Measurements from ENCODE around the gene DEGS2. TPM values are rescaled to one million over a fixed set of nuclear protein-coding genes. Genes with fewer than 3 reads are reported as not detected.
"Not testable (repeated sequence)": the region's sequence is repeated elsewhere in the genome, so short reads cannot be mapped to it uniquely, and the experiment has no call there.

The DEGS2 gene
- total and polyA plus RNA-seq, 2 experiments from 2014 or later: 0.63 to 2.2 TPM

DNA sequence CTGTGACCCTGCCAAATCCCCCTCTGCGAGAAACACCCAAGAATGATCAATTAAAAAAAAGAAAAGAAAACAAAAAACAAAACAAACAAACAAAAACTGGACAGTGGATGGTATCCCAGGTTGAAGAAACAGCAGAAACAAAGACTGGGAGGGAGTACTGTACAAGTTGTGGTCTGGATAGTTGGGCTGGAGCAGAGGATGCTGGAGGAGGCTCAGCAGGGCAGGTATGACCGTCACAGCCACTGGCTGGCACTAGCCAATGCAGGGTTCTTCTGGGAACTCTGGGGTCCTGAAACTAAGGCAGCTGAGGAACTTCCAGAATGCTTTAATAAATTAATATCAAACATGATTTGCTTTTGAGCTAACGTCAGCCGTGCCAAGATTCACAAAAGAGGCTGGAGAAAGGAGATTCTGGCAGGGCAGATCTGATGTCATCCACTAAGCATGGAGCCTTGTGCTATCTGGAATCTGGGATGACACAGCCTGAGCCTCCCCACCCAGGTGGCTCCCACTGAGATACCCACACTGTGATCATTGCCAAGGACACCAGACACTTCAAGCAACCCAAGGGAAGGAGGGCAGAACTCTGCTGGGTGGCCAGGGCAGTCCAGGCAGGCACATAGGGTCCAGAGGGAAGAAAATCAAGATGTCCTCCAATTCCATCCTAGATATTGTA lies 22.6 kb upstream of the DEGS2 start:
- not testable (repeated sequence) for H3K27me3 Mint-ChIP-seq (ENCODE audit: insufficient read depth, low read depth, poor library complexity); H3K4me1 Mint-ChIP-seq; H2AFZ ChIP-seq; H3K4me3 Mint-ChIP-seq; H3K4me3 ChIP-seq; H3K4me1 ChIP-seq (ENCODE audit: insufficient read depth); H3K36me3 Mint-ChIP-seq (ENCODE audit: low read depth); H3K9me3 Mint-ChIP-seq; H3K27me3 ChIP-seq (ENCODE audit: insufficient read depth); H3K4me2 ChIP-seq; ATAC-seq; H3K9me2 ChIP-seq (ENCODE audit: insufficient read depth); H3K79me2 ChIP-seq (replicated peaks; ENCODE audit: insufficient read depth); H3K36me3 ChIP-seq (ENCODE audit: insufficient read depth); H3K27ac Mint-ChIP-seq; DNase-seq (ENCODE audit: low spot score); H3K27ac ChIP-seq (ENCODE audit: low read depth); H3F3A ChIP-seq (replicated peaks; ENCODE audit: low read depth); H4K20me1 ChIP-seq (replicated peaks; ENCODE audit: insufficient read depth)

DNA sequence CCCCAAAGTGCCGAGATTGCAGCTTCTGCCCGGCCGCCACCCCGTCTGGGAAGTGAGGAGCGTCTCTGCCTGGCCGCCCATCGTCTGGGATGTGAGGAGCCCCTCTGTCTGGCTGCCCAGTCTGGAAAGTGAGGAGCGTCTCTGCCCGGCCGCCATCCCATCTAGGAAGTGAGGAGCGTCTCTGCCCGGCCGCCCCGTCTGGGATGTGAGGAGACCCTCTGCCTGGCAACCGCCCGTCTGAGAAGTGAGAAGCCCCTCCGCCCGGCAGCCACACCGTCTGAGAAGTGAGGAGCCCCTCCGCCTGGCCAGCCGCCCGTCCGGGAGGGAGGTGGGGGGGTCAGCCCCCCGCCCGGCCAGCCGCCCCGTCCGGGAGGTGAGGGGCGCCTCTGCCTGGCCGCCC lies 21.2 kb upstream of the DEGS2 start:
- H3K27me3 Mint-ChIP-seq (ENCODE audit: insufficient read depth, low read depth, poor library complexity): not testable (repeated sequence)

DNA sequence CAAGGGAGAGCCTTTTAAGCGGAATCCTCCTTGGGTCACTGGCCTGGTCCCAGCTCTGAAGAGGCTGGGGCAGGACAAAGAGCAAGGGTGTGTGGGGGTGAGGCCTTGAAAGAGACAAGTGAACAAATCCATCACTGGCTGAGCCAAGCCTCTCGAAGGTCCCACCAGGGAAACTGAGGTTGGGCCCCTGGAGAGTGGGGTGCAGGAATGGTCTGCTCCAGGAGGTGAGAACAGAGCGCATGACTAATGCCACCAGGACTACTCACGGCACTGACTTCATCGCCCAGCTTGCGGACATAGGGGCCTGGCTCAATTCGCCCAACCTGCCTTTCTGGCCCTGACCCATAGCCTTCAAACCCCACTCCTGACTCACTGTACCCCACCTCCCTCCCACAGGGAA lies 19.2 kb upstream of the DEGS2 start:
- H3K4me1 ChIP-seq (ENCODE audit: insufficient read depth): no peaks in the 10 kb centered on the region
- H3K27me3 Mint-ChIP-seq (ENCODE audit: insufficient read depth, low read depth, poor library complexity): peaks cover 8% of the 10 kb centered on the region
- H2AFZ ChIP-seq: no peak overlapping the region
- H3K27ac Mint-ChIP-seq: no peak overlapping the region
- no peak overlapping the region for H3K4me3 ChIP-seq
- H3K27me3 ChIP-seq (ENCODE audit: insufficient read depth): no peaks in the 10 kb centered on the region
- H3K27ac ChIP-seq (ENCODE audit: low read depth): no peak overlapping the region
- no peaks in the 10 kb centered on the region for H3K36me3 ChIP-seq (ENCODE audit: insufficient read depth)
- H3K79me2 ChIP-seq (replicated peaks; ENCODE audit: insufficient read depth): no peaks in the 10 kb centered on the region
- no peaks in the 10 kb centered on the region for H4K20me1 ChIP-seq (replicated peaks; ENCODE audit: insufficient read depth)
- no peaks in the 10 kb centered on the region for H3K9me2 ChIP-seq (ENCODE audit: insufficient read depth)
- H3K4me1 Mint-ChIP-seq: no peaks in the 10 kb centered on the region
- no peaks in the 10 kb centered on the region for H3F3A ChIP-seq (replicated peaks; ENCODE audit: low read depth)
- H3K4me3 Mint-ChIP-seq: no peak overlapping the region
- no peak overlapping the region for H3K4me2 ChIP-seq
- peaks cover 3% of the 10 kb centered on the region; the same call in 1 of the 3 replicates for H3K36me3 Mint-ChIP-seq (ENCODE audit: low read depth)
- ATAC-seq: no peak
- no peak for DNase-seq (ENCODE audit: low spot score)
- H3K9me3 Mint-ChIP-seq: peaks cover 3% of the 10 kb centered on the region
- TF ChIP-seq ZNF114 (CRISPR knock-in tag; IDR thresholded peaks at IDR 0.05): no peak
- TF ChIP-seq, protein P1, sequence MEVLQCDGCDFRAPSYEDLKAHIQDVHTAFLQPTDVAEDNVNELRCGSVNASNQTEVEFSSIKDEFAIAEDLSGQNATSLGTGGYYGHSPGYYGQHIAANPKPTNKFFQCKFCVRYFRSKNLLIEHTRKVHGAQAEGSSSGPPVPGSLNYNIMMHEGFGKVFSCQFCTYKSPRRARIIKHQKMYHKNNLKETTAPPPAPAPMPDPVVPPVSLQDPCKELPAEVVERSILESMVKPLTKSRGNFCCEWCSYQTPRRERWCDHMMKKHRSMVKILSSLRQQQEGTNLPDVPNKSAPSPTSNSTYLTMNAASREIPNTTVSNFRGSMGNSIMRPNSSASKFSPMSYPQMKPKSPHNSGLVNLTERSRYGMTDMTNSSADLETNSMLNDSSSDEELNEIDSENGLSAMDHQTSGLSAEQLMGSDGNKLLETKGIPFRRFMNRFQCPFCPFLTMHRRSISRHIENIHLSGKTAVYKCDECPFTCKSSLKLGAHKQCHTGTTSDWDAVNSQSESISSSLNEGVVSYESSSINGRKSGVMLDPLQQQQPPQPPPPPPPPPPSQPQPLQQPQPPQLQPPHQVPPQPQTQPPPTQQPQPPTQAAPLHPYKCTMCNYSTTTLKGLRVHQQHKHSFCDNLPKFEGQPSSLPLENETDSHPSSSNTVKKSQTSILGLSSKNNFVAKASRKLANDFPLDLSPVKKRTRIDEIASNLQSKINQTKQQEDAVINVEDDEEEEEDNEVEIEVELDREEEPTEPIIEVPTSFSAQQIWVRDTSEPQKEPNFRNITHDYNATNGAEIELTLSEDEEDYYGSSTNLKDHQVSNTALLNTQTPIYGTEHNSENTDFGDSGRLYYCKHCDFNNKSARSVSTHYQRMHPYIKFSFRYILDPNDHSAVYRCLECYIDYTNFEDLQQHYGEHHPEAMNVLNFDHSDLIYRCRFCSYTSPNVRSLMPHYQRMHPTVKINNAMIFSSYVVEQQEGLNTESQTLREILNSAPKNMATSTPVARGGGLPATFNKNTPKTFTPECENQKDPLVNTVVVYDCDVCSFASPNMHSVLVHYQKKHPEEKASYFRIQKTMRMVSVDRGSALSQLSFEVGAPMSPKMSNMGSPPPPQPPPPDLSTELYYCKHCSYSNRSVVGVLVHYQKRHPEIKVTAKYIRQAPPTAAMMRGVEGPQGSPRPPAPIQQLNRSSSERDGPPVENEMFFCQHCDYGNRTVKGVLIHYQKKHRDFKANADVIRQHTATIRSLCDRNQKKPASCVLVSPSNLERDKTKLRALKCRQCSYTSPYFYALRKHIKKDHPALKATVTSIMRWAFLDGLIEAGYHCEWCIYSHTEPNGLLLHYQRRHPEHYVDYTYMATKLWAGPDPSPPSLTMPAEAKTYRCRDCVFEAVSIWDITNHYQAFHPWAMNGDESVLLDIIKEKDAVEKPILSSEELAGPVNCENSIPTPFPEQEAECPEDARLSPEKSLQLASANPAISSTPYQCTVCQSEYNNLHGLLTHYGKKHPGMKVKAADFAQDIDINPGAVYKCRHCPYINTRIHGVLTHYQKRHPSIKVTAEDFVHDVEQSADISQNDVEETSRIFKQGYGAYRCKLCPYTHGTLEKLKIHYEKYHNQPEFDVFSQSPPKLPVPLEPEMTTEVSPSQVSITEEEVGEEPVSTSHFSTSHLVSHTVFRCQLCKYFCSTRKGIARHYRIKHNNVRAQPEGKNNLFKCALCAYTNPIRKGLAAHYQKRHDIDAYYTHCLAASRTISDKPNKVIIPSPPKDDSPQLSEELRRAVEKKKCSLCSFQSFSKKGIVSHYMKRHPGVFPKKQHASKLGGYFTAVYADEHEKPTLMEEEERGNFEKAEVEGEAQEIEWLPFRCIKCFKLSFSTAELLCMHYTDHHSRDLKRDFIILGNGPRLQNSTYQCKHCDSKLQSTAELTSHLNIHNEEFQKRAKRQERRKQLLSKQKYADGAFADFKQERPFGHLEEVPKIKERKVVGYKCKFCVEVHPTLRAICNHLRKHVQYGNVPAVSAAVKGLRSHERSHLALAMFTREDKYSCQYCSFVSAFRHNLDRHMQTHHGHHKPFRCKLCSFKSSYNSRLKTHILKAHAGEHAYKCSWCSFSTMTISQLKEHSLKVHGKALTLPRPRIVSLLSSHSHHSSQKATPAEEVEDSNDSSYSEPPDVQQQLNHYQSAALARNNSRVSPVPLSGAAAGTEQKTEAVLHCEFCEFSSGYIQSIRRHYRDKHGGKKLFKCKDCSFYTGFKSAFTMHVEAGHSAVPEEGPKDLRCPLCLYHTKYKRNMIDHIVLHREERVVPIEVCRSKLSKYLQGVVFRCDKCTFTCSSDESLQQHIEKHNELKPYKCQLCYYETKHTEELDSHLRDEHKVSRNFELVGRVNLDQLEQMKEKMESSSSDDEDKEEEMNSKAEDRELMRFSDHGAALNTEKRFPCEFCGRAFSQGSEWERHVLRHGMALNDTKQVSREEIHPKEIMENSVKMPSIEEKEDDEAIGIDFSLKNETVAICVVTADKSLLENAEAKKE (CRISPR knock-in tag; IDR thresholded peaks at IDR 0.05): no peak
- TF ChIP-seq, protein P2, sequence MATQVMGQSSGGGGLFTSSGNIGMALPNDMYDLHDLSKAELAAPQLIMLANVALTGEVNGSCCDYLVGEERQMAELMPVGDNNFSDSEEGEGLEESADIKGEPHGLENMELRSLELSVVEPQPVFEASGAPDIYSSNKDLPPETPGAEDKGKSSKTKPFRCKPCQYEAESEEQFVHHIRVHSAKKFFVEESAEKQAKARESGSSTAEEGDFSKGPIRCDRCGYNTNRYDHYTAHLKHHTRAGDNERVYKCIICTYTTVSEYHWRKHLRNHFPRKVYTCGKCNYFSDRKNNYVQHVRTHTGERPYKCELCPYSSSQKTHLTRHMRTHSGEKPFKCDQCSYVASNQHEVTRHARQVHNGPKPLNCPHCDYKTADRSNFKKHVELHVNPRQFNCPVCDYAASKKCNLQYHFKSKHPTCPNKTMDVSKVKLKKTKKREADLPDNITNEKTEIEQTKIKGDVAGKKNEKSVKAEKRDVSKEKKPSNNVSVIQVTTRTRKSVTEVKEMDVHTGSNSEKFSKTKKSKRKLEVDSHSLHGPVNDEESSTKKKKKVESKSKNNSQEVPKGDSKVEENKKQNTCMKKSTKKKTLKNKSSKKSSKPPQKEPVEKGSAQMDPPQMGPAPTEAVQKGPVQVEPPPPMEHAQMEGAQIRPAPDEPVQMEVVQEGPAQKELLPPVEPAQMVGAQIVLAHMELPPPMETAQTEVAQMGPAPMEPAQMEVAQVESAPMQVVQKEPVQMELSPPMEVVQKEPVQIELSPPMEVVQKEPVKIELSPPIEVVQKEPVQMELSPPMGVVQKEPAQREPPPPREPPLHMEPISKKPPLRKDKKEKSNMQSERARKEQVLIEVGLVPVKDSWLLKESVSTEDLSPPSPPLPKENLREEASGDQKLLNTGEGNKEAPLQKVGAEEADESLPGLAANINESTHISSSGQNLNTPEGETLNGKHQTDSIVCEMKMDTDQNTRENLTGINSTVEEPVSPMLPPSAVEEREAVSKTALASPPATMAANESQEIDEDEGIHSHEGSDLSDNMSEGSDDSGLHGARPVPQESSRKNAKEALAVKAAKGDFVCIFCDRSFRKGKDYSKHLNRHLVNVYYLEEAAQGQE (IDR thresholded peaks at IDR 0.05; ENCODE audit: unreplicated experiment): no peak
- TF ChIP-seq EZH2phosphoT487 (IDR thresholded peaks at IDR 0.05; ENCODE audit: unreplicated experiment): no peak
- no peak for TF ChIP-seq CREB1 (CRISPR knock-in tag; IDR thresholded peaks at IDR 0.05; ENCODE audit: low read depth)
- TF ChIP-seq STAT1 (IDR thresholded peaks at IDR 0.05; ENCODE audit: unreplicated experiment): no peak

More for the DNA sequence above, 21.2 kb upstream of the DEGS2 start:
- H3K36me3 Mint-ChIP-seq (ENCODE audit: low read depth); H2AFZ ChIP-seq; H3K4me1 ChIP-seq (ENCODE audit: insufficient read depth); ATAC-seq; H3K27me3 ChIP-seq (ENCODE audit: insufficient read depth); H3K36me3 ChIP-seq (ENCODE audit: insufficient read depth); H3K79me2 ChIP-seq (replicated peaks; ENCODE audit: insufficient read depth); H3F3A ChIP-seq (replicated peaks; ENCODE audit: low read depth); H3K4me3 ChIP-seq; H3K9me3 Mint-ChIP-seq; H4K20me1 ChIP-seq (replicated peaks; ENCODE audit: insufficient read depth); DNase-seq (ENCODE audit: low spot score); H3K4me1 Mint-ChIP-seq; H3K27ac Mint-ChIP-seq; H3K9me2 ChIP-seq (ENCODE audit: insufficient read depth); H3K4me2 ChIP-seq; H3K27ac ChIP-seq (ENCODE audit: low read depth); H3K4me3 Mint-ChIP-seq: not testable (repeated sequence)
